HCT116 (cell line): Measurements from ENCODE around the gene C1orf174. TPM values are rescaled to one million over a fixed set of nuclear protein-coding genes. Genes with fewer than 3 reads are reported as not detected.
A peak's percentile ranks its signal among the peaks of the same experiment; 100 is the strongest.

ENCODE experiments used
- ATAC-seq: fragments of 200-7000 bp; cut with Tn5 transposase; 2 replicates; pipeline ENCODE4 v1.9.1; 2020; ENCODE audit warnings: mild to moderate bottlenecking, moderate library complexity
- BruUV-seq: library from RNA; stranded (reverse); fragments of 400-500 nt; replicated peaks from 2 replicates; lab custom pipeline; 2021; lab: Mats Ljungman, UMichigan
- CTCF ChIA-PET: fragments of 300-600 bp; sonication (Branson Sonifier 250); formaldehyde crosslinking; loops from one replicate; lab custom pipeline; 2021; ENCODE audit warnings: antibody characterized with exemption; lab: Charles Lee
- POLR2A ChIA-PET: fragments of 300-600, 350-600 bp; sonication (Branson Sonifier 250); formaldehyde crosslinking; loops from one replicate; lab custom pipeline; 2021; ENCODE audit warnings: antibody characterized with exemption; lab: Charles Lee
- RAD21 ChIA-PET, 2 experiments: fragments of 300-600 bp; sonication (Branson Sonifier 250); formaldehyde crosslinking; loops; one replicate each; lab custom pipeline; 2023; ENCODE audit warnings: low total read pairs in 2 of 2; ENCODE audit not compliant: uncharacterized antibody in 2 of 2, unreplicated experiment in 2 of 2, low non-redundant PET in 1 of 2; lab: Charles Lee
- DNase-seq: peaks from one replicate; pipeline ENCODE4 v3.0.0-alpha.2; 2010; ENCODE audit warnings: low read depth, low spot score
- H2AFZ ChIP-seq: fragments of 200-600 bp; shearing (Covaris generic), sonication (generic); 2 replicates; pipeline ENCODE4 v1.6.1; 2017; ENCODE audit warnings: low read depth, mixed run types, mixed read lengths, antibody characterized with exemption, low read length; ENCODE audit not compliant: poor library complexity, severe bottlenecking
- H3K27ac ChIP-seq: 2 replicates; pipeline ENCODE4 v1.5.1; 2012; ENCODE audit warnings: low read depth, low read length
- H3K27me3 ChIP-seq: fragments of 200-600 bp; sonication (generic); 2 replicates; pipeline ENCODE4 v1.6.1; 2016; ENCODE audit warnings: mixed run types, low read length, mixed read lengths; ENCODE audit not compliant: insufficient read depth
- H3K36me3 ChIP-seq, 2 experiments: fragments of 200-500 bp in 1 of 2; fragments of 200-600 bp in 1 of 2; sonication (Bioruptor generic) in 1 of 2; sonication (generic) in 1 of 2; 2 replicates each; pipeline versions ENCODE4 v1.5.1 to v1.6.1; 2014 to 2016; ENCODE audit warnings: low read length in 2 of 2, inconsistent platforms in 1 of 2, mixed read lengths in 1 of 2, mixed run types in 1 of 2; ENCODE audit not compliant: insufficient read depth in 2 of 2, control insufficient read depth in 1 of 2
- H3K4me1 ChIP-seq, 2 experiments: fragments of 200-600 bp in 1 of 2; sonication (generic) in 1 of 2; 2 replicates each; pipeline versions ENCODE4 v1.5.1 to v1.6.1; 2012 to 2017; ENCODE audit warnings: low read length in 2 of 2, inconsistent platforms in 1 of 2, mild to moderate bottlenecking in 1 of 2, mixed read lengths in 1 of 2, mixed run types in 1 of 2, moderate library complexity in 1 of 2; ENCODE audit not compliant: insufficient read depth in 2 of 2, control insufficient read depth in 1 of 2
- H3K4me2 ChIP-seq: fragments of 200-600 bp; sonication (generic); 2 replicates; pipeline ENCODE4 v1.6.1; 2017; ENCODE audit warnings: mixed run types, low read length, mixed read lengths
- H3K4me3 ChIP-seq, 2 experiments: fragments of 200-600 bp in 1 of 2; sonication (generic) in 1 of 2; replicated peaks in 1 of 2; 2 replicates each; pipeline ENCODE4 v1.5.1; 2011 to 2016; ENCODE audit warnings: low read length in 2 of 2, control low read depth in 1 of 2, low read depth in 1 of 2, mild to moderate bottlenecking in 1 of 2, mixed read lengths in 1 of 2, mixed run types in 1 of 2
- H3K79me2 ChIP-seq: fragments of 200-600 bp; sonication (generic); 2 replicates; pipeline ENCODE4 v1.6.1; 2017; ENCODE audit warnings: mild to moderate bottlenecking, mixed run types, low read length, moderate library complexity, mixed read lengths; ENCODE audit not compliant: insufficient read depth
- H3K9ac ChIP-seq: fragments of 200-600 bp; sonication (generic); 2 replicates; pipeline ENCODE4 v1.6.1; 2016; ENCODE audit warnings: low read length, mixed read lengths
- H3K9me2 ChIP-seq: fragments of 200-600 bp; sonication (generic), shearing (Covaris generic); 2 replicates; pipeline ENCODE4 v1.6.1; 2017; ENCODE audit warnings: mixed run types, mild to moderate bottlenecking, moderate library complexity; ENCODE audit not compliant: insufficient read depth
- H3K9me3 ChIP-seq, 2 experiments: fragments of 200-500 bp in 1 of 2; fragments of 200-600 bp in 1 of 2; sonication (Bioruptor generic) in 1 of 2; sonication (generic) in 1 of 2; 2 replicates each; pipeline ENCODE4 v1.6.1; 2014 to 2017; ENCODE audit warnings: low read length in 2 of 2, mixed read lengths in 2 of 2, inconsistent platforms in 1 of 2, low read depth in 1 of 2, mild to moderate bottlenecking in 1 of 2, mixed run types in 1 of 2, moderate library complexity in 1 of 2; ENCODE audit not compliant: control insufficient read depth in 1 of 2, insufficient read depth in 1 of 2
- H4K20me1 ChIP-seq: fragments of 200-600 bp; sonication (generic), shearing (Covaris generic); 2 replicates; pipeline ENCODE4 v1.6.1; 2017; ENCODE audit warnings: mixed run types, mild to moderate bottlenecking, moderate library complexity; ENCODE audit not compliant: insufficient read depth
- CTCF ChIP-seq, 3 experiments: fragments of 200-600 bp in 1 of 3; sonication (generic) in 1 of 3; IDR thresholded peaks in 2 of 3; conservative IDR thresholded peaks in 1 of 3; 2 replicates each; pipeline ENCODE4 v1.5.1; 2012 to 2017; ENCODE audit warnings: low read depth in 2 of 3, low read length in 2 of 3, antibody characterized with exemption in 1 of 3, borderline replicate concordance in 1 of 3, control low read depth in 1 of 3, mild to moderate bottlenecking in 1 of 3, mixed read lengths in 1 of 3, mixed run types in 1 of 3, moderate library complexity in 1 of 3; ENCODE audit not compliant: insufficient read depth in 1 of 3
- EZH2 ChIP-seq: fragments of 200-600 bp; sonication (generic); IDR thresholded peaks from 2 replicates; pipeline ENCODE4 v1.6.1; 2017; ENCODE audit warnings: antibody characterized with exemption, mixed run types
- EZH2phosphoT487 ChIP-seq: fragments of 200-600 bp; IDR thresholded peaks from 2 replicates; pipeline ENCODE4 v1.6.1; 2018; ENCODE audit warnings: antibody characterized with exemption, borderline replicate concordance
- FOSL1 ChIP-seq: IDR thresholded peaks from 2 replicates; pipeline ENCODE4 v1.6.1; 2012; ENCODE audit warnings: low read depth
- JUND ChIP-seq: IDR thresholded peaks from 2 replicates; pipeline ENCODE4 v1.6.1; 2012
- MAX ChIP-seq: IDR thresholded peaks from 2 replicates; pipeline ENCODE4 v1.6.1; 2012
- POLR2A ChIP-seq: IDR thresholded peaks from 2 replicates; pipeline ENCODE4 v1.7.0; 2011; ENCODE audit warnings: borderline replicate concordance; ENCODE audit not compliant: insufficient read depth, insufficient read length; ENCODE audit errors: extremely low read depth
- intact Hi-C: fragments of 100-400 bp; cut with micrococcal nuclease; formaldehyde crosslinking; loops from 2 replicates; pipeline ENCODE4 v1.10.0; 2022
- total RNA-seq: library from RNA; stranded (reverse); gene quantifications from one replicate; pipeline ENCODE4 v1.2.1, GENCODE V29; 2021; ENCODE audit not compliant: unreplicated experiment

Gene C1orf174
- total RNA-seq, 1 experiment from 2014 or later = 33.7 TPM

GRCh38 chr1:3922201-3922725 is 22.2 kb upstream of the C1orf174 start:
- no peak overlapping the region for H3K4me3 ChIP-seq
- no peak overlapping the region for H3K27ac ChIP-seq
- H3K36me3 ChIP-seq = no peaks in the 10 kb centered on the region
- H3K79me2 ChIP-seq = no peaks in the 10 kb centered on the region
- H3K27me3 ChIP-seq = peaks cover 4% of the 10 kb centered on the region; the same call in 1 of the 2 replicates
- no peaks in the 10 kb centered on the region for H4K20me1 ChIP-seq
- H3K4me2 ChIP-seq = no peak overlapping the region
- no peak for TF ChIP-seq EZH2
- TF ChIP-seq MAX = no peak
- TF ChIP-seq POLR2A = no peak
- no peak for TF ChIP-seq CTCF (IDR thresholded peaks at IDR 0.05 in 2 of 3, conservative IDR thresholded peaks at IDR 0.05 in 1 of 3; ENCODE audit: borderline replicate concordance in 1 of 3, insufficient read depth in 1 of 3, low read depth in 2 of 3, low read length in 2 of 3)
- no peak for TF ChIP-seq EZH2phosphoT487
- ChIA-PET POLR2A (no interaction called here), CTCF (no interaction called here), RAD21 (no interaction called here)
- no TSS peak for BruUV-seq
- no peaks in the 10 kb centered on the region for H3K4me1 ChIP-seq
- no peak overlapping the region for H2AFZ ChIP-seq
- intact Hi-C loops = no loop called here
- ATAC-seq (peak; percentile 41), DNase-seq (no peak)
- H3K9ac ChIP-seq = no peak overlapping the region
- H3K9me3 ChIP-seq = no peaks in the 10 kb centered on the region
- H3K9me2 ChIP-seq = no peaks in the 10 kb centered on the region

GRCh38 chr1:3921765-3922164 is 21.7 kb upstream of the C1orf174 start:
- peaks cover 4% of the 10 kb centered on the region; the same call in 1 of the 2 replicates for H3K27me3 ChIP-seq
- H2AFZ ChIP-seq = no peak overlapping the region
- no peak for TF ChIP-seq JUND
- no peak for TF ChIP-seq EZH2
- no peak for TF ChIP-seq FOSL1
- TF ChIP-seq CTCF (IDR thresholded peaks at IDR 0.05 in 2 of 3, conservative IDR thresholded peaks at IDR 0.05 in 1 of 3; ENCODE audit: borderline replicate concordance in 1 of 3, insufficient read depth in 1 of 3, low read depth in 2 of 3, low read length in 2 of 3) = no peak
- TF ChIP-seq, all 23 proteins: peak for 0
- Histone ChIP-seq H3K9me2 (no peaks in the 10 kb centered on the region), H3K4me2 (no peak overlapping the region), H4K20me1 (no peaks in the 10 kb centered on the region), H3K9ac (no peak overlapping the region), H3K79me2 (no peaks in the 10 kb centered on the region), H3K9me3 (no peaks in the 10 kb centered on the region), H3K27ac (no peak overlapping the region), H3K4me3 (no peak overlapping the region), H3K4me1 (no peaks in the 10 kb centered on the region), H3K36me3 (no peaks in the 10 kb centered on the region)
- ATAC-seq (no peak), DNase-seq (no peak)
- BruUV-seq = no TSS peak
- intact Hi-C loops = no loop called here
- RAD21 ChIA-PET = no interaction called here
- CTCF ChIA-PET = no interaction called here
- POLR2A ChIA-PET = no interaction called here
